ENCODE measurements around the gene DHX15.

- TF ChIP-seq CTCF (IDR thresholded peaks at IDR 0.05) (no peak), POLR2A (IDR thresholded peaks at IDR 0.05) (no peak)
Observed at GRCh38 chr4:24570172-24570571, 14.2 kb downstream of the DHX15 start.
